NCI-H460 (cell line): Measurements from ENCODE around the gene SNAP91. TPM values are rescaled to one million over a fixed set of nuclear protein-coding genes. Genes with fewer than 3 reads are reported as not detected.
"Not testable (repeated sequence)": the region's sequence is repeated elsewhere in the genome, so short reads cannot be mapped to it uniquely, and the experiment has no call there.

Experiments used
- DNase-seq: peaks from one replicate; pipeline ENCODE4 v3.0.0-alpha.2; 2016; ENCODE audit warnings: low read depth; ENCODE audit errors: extremely low read depth
- total RNA-seq: library from RNA; depleted of rRNA; stranded (reverse); fragments of >200 nt; shearing (Covaris generic); gene quantifications from 2 replicates; pipeline ENCODE4 v1.2.3, GENCODE V29; 2014

SNAP91 gene
- total RNA-seq, 1 experiment from 2014 or later = 0.67 TPM

GRCh38 chr6:83556871-83557270, 152.0 kb downstream of the SNAP91 start:
- no peak for DNase-seq

- DNase-seq = not testable (repeated sequence)
Observed at GRCh38 chr6:83551748-83552147, 157.2 kb downstream of the SNAP91 start.

- not testable (repeated sequence) for DNase-seq
Observed at GRCh38 chr6:83550482-83550881, 158.4 kb downstream of the SNAP91 start.

DNA sequence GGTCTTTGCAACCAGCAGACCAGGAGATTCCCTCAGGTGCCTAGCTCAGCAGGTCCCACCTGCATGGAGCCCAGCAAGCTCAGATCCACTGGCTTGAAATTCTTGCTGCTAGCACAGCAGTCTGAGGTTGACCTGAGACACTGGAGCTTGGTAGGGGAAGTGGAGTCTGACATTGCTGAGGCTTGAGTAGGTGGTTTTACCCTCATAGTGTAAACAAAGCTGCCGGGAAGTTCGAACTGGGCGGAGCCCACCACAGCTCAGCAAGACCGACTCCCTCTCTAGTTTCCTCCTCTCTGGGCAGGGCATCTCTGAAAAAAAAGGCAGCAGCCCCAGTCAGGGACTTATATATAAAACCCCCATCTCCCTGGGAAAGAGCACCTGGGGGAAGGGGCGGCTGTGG, 162.3 kb downstream of the SNAP91 start:
- DNase-seq = no peak

DNA sequence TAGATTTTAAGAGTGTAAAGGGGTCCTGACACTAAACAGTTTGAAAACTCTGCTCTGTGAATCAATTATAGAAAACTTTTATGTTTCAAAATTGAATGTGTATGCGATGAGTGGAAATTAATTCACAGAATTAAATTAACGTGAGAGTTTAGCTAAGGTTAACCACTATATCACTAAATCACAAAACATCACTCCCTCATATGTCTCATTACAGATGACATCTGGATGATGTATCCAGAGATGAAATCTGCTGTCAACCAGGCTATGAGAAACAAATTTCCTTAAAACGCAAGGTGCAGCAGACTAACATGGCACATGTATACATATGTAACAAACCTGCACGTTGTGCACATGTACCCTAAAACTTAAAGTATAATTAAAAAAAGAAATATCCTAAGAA, 169.2 kb downstream of the SNAP91 start:
- no peak for DNase-seq

GRCh38 chr6:83536647-83537589, 172.0 kb downstream of the SNAP91 start:
- no peak for DNase-seq

- DNase-seq = peak; percentile 34
Observed at GRCh38 chr6:83536034-83536646, 172.8 kb downstream of the SNAP91 start.

GRCh38 chr6:83518816-83519480, 190.0 kb downstream of the SNAP91 start:
- no peak for DNase-seq

DNA sequence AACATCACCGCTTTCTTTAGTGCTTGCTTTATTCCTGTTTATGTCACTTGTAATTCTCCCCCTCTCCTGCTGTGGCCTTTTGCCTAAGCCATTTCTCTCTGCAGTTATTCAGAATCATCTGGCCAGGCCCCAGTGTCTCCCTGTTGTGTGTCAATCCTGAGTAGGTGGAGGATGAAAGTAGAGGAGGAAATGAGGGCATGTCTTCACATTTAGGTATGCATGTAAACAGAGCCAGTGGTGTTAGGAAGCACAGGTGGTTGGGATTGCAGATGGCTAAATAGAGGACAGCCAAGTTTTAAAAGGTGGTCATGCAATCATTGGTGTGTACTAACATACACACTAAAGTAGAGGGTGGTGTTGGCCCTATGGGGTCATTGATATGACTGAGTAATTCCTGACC, 191.4 kb downstream of the SNAP91 start:
- DNase-seq = no peak

DNA sequence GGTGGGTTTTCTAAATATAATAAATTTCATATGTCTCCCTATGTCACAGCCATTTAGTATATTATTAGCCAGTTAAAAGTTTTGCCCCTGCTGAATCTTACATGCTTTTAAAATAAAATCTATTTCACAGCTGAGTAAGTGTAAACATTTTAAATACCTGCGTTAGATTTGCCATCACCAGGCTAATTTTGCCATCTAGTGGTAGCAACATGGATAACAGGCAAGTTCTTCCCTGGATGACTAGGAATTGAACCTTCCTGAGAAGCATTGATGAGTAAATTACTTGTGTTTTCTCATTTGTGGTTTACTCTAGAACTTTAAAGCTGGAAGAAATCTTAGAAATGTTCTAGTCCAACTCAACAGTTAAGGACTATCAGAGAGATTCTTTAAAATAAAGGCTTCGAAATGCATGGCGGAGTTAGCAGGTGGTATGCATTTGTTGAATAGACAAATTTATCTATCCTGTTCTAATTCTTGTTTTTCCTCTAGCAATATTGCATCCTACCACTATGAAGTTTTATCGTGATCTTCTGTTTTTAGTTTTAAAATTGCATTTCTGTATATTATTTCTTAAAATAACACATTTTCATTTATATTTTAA, 193.9 kb downstream of the SNAP91 start:
- peak; percentile 49 for DNase-seq

DNA sequence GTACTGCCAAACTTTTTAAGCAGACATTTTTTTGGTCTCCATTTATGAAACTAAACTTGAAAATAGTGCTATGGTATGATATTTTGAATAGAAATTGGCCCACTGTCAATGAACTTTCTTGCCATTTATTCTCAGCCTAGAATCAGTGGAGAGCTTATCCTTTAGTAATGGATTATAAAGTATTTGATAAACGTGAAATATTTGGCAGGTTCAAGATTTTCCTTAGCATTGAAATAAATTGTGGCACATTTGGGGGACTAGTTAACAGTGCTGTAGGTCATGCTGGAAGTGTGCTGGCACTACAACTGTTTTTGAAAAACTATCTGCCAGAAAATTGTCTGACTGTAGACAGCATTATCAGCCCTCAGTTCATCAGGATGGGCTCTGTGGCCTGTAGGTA, 194.4 kb downstream of the SNAP91 start:
- DNase-seq = no peak

DNA sequence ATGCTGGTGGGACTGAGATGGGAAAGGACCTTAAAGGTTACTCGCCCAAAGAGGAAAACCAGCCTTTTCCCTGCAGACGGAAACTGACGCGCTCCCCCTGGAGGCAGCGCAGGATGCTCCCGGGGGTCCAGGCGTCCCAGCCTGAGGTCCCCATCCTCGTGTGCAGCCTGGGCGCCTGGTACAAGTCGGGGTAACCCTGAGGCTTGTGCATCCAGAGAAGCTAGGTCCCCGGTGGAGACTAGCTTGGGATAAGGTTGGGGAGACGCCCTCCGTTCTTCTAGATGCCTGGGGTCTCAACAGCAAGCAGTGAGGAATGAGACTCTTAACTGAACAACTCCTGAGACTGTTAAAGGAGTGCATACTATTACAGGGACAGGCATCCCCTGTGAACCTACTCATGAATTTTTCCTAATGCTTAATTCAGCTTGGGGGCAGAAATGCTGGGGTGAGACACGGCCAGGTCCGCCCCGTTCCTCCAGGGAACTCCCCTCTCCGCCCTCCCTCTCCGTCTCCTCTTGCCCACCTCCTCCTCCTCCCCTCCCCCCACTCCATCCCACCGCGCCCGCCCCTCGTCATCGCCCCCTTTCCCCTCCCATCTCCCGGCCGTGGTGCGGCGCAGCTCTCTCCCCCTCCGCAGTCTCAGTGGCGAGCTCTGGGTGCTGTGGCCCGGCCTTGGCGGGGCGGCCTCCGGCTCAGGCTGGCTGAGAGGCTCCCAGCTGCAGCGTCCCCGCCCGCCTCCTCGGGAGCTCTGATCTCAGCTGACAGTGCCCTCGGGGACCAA, 196.8 kb downstream of the SNAP91 start, which contains the start of gene PRSS35:
TSS of gene PRSS35 (plus strand) at position 634 of the 781 bp plus-strand sequence. CDS start 10,908 bp downstream, outside the sequence.
- peak; percentile 34 for DNase-seq

GRCh38 chr6:83511266-83511665, 197.6 kb downstream of the SNAP91 start:
- no peak for DNase-seq

GRCh38 chr6:83510791-83511190, 198.1 kb downstream of the SNAP91 start:
- DNase-seq = no peak

DNA sequence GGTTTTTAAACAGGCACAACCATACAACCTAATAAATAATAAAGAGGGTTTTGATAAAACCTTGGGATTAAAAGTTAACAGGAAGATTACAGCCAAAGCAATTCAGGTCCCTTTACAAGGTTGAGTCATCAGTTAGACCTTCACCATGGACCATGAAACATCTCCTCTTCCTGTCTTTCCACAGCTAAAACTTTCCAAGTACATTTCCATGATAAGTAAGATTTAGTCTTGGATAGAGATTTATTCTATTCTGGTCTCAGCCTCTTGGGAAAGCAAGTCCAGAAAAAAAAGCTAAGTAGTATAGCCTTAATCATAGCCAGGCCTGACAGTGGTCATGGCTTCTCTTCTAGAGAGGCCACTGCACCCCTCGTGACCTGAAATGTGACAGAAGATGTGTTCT, 199.5 kb downstream of the SNAP91 start:
- DNase-seq = no peak

DNA sequence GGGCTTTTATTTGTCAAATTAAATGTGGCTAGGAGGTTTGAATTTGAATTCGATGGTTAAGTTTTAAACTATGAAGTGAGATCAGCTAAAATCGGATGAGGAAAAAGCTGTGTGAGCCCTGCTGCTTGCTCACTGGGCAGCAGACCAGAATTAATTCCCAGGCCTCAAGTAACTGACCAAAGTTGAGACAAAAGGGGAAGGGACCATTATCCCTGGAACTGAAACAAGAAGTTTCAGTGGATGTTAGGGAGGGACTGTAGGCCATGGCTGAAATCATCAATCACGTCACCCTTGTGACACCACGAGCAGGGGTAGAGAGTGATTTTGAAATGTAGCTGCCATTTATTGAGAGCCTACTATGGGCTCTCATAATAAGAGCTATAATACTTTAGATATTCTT, 203.5 kb downstream of the SNAP91 start:
- DNase-seq = no peak
